H4 (cell line): ENCODE measurements around the gene MOB3B. TPM values are rescaled to one million over a fixed set of nuclear protein-coding genes. Genes with fewer than 3 reads are reported as not detected.

Source experiments
- DNase-seq: peaks from one replicate; pipeline ENCODE4 v3.0.0-alpha.2; 2015; ENCODE audit warnings: low spot score
- total RNA-seq: library from RNA; depleted of rRNA; stranded (reverse); fragments of >200 nt; shearing (Covaris generic); gene quantifications from 2 replicates; pipeline ENCODE4 v1.2.3, GENCODE V29; 2014

The MOB3B gene
- total RNA-seq, 1 experiment from 2014 or later = 0.39 TPM

DNA sequence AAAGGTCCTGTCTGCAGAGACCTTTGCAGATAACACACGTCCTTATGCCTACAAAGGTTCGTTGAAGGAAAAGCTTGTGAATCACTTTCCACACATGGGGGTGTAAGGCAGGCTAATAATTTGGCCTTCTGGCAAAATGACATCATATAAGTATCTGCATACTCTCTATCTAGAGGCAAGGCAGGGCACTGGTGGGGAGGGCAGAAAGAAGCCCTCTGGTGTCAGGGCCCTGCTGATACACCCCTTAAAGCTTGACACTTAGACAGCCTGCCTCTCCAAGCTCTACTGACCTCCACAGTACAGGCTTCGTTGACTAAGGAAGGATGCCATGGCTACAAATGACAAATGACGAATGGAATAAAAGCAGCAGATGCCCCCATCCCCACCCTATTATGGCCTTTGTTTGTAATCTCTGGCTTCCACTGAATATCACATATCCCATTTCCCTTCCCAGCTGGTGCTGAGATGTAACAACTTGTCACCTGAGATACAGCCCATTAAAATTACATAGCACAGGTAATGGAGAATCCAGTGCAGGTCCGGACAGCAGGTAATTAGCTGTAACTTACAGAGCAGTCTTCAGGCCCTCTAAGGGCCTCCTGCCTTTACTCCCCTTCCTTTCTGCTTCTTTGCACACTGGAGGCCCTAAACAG is 82.5 kb downstream of the MOB3B start:
- DNase-seq = no peak

DNA sequence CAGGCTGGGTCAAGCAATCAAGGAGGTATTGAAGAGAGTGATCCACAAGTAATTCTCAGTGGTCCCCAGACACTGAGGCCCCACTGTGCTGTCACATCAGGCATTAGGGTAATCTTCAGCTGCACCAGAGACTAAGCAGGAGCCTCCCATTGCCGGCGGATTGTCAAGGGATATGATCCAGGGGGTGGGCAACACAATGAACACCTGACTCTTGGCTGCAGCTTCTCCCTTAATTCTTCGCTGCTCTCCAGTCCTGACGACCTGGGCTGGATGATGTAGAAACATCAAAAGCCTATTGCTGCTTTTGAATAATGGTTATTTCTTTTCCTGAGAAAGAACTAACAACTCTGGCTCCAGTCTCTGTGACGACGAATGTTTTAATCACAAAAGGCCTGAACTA is 83.9 kb downstream of the MOB3B start:
- DNase-seq = no peak

DNA sequence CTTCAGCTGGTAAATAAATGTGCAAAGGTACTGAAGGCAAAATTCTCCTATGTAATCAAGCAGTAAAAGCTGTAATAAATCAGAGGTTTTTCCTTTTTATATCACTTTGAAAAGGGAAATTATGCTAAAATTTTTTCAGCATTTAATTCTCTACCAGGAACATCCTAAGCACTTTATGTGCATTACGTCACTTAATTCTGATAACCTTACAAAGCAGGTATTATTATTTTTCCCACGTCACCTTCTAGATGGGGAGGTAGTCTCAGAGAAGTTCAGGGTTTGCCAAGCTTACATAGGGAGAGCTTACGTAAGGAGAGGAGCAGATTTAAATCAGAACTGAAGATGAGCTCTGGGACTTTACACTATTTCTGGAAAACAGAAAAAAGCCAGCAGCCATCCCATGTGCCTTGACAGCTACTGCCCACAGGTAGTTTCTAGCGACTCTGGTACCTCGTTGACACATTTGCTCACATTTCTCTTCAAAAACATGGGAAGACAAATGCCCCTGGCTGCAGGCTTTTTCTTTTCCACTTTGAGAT is 84.5 kb downstream of the MOB3B start:
- DNase-seq = no peak

GRCh38 chr9:27442464-27442863 is 87.2 kb downstream of the MOB3B start:
- no peak for DNase-seq

- DNase-seq = no peak
These were observed 87.9 kb downstream of the MOB3B start for GRCh38 chr9:27441741-27442070.

GRCh38 chr9:27440888-27441740 is 88.5 kb downstream of the MOB3B start:
- DNase-seq = no peak

GRCh38 chr9:27438522-27438921 is 91.1 kb downstream of the MOB3B start:
- no peak for DNase-seq

DNA sequence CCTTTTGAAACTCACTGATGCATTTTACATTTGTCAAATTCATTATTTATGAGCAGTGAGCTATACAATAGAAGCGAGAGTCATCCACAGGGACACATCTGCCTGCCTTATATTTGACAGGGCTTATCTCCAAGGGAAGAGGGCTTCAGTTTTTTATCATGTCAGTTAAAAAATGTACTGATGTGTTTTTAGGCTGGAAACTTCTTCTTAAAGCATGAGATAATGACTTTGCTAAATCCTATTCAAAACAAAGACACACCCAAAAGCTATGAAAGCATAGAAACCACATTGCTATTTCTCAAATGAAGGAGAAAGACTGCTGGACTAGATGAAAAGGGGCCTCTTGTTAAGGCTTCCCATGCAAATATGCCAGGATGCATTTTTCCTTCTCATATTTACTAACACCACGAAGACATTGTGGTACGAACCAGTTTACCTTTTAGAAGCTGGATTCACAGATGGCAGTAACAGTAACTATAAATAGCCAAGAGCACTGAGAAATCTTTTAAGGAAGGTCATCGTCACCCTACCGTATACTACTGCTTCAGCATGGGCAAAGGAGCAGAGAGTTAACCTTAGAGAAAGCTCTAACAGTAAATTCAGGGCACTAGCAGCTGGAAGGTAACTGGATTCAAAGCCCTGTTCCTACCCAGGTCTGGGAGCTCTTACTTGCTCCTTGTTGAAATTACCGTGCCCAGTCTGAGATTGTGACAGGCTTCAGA is 91.8 kb downstream of the MOB3B start:
- no peak for DNase-seq

DNA sequence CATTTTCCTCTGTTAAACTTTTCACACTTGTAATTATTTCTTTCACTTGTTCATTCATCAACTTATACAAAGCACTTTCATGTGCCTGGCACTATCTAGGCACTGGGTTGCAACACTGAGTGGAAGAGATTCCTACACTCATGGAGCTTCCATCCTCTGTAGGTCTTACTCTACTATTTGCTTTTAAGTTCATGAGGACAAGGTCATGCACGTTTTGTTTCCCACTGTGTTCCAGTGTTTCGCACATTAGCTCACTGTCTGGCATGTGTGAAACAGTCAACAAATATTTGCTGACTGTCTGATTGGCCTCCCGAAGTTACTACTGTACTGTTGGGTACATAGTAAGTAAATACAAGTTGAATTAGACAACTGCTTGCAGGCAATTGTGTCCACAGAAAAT is 93.4 kb downstream of the MOB3B start:
- no peak for DNase-seq

DNA sequence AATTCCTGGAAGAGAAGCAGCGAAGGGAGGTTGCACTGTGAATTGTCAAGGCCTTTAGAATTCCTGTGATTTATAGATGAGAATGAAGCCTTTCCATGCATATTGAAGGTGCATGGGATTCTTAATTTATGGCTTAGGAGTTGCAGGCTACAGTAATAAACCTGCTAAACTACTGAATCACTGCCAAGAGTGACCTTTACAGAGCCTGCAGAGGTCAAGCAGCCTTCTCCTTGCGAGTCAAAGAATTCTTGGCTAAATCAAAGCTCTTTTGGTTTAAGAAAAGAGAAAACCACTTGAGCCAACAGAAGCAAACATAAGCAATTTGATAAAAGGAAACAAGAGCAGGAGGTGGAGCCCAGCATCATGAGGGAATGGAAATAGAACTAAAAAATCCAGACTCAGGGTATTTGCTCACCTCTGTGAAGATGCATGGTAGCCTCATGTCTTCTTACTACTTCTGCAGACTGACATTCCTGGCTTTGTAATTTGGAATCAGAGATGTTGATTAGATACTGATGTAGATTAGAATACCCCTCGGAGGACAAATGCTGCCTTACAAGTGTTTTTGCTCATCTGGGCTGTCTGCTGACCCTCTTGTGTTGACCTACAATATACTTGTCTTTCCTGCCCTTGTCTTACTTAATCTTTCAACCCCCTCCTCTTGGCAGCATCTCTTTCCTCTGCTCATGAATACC is 95.8 kb downstream of the MOB3B start:
- no peak for DNase-seq

DNA sequence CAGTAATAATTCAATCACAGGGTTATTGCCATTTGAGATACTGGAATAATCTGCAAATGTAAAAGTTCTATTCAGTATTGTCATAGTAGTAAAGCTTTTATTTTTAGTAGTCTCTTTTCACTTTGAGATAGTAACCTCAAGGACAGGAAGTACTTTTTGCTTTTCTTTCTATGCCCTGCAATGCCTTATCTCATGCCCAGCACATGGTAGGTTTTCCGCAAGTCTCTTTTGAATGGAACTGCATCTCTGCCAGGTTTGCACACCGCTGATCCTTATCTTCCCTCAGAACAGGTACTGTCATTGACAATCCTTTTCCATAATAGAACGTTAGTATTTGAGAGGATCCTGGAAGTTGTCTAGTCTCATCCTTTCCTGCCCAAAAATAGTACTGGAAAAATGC is 97.3 kb downstream of the MOB3B start:
- no peak for DNase-seq

- DNase-seq = no peak
These were observed 98.0 kb downstream of the MOB3B start for GRCh38 chr9:27431543-27432147.

- no peak for DNase-seq
These were observed 98.7 kb downstream of the MOB3B start for GRCh38 chr9:27430750-27431535.

DNA sequence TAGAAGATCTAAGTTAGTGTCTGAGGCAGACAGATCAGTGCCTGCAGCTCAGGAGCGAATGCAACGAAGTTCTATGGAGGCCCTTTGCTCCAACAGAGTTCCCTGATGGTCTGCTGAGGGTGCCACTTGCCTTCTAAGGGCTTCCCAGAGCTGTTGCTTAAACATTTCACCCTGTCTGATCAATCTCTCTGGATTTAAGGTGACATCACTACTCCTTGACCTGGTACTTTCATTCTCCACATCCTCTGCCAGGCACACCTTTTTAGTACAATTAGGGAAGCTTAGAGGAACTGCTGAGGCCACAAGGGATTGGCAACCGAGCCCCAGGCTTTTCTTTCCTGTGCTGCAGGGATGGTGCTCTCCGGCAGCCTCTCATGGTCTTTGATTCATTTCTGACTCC is 99.7 kb downstream of the MOB3B start:
- DNase-seq = no peak

GRCh38 chr9:27429436-27429835 is 100.2 kb downstream of the MOB3B start:
- no peak for DNase-seq

DNA sequence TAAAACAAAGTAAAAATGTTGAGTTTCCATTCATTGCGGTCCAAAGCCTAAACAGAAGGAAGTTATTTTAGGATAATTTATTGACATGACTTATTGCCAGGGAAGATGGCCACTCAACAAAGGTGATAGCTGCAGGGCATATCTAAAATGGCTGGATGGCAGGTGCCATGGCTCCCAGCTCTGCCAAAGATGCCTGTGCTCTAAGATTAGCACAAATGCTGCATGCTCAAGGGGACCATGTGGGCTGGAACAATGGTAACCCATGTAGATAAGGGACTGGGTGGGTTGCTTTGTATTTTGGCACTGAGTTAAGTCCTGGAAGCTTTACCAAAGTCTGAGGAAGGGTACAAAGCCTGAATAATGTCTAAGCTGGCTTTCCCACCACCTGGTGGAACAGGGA is 101.1 kb downstream of the MOB3B start:
- DNase-seq = no peak

GRCh38 chr9:27427272-27427643 is 102.4 kb downstream of the MOB3B start:
- DNase-seq = peak; percentile 42

GRCh38 chr9:27426511-27427271 is 102.9 kb downstream of the MOB3B start:
- no peak for DNase-seq

DNA sequence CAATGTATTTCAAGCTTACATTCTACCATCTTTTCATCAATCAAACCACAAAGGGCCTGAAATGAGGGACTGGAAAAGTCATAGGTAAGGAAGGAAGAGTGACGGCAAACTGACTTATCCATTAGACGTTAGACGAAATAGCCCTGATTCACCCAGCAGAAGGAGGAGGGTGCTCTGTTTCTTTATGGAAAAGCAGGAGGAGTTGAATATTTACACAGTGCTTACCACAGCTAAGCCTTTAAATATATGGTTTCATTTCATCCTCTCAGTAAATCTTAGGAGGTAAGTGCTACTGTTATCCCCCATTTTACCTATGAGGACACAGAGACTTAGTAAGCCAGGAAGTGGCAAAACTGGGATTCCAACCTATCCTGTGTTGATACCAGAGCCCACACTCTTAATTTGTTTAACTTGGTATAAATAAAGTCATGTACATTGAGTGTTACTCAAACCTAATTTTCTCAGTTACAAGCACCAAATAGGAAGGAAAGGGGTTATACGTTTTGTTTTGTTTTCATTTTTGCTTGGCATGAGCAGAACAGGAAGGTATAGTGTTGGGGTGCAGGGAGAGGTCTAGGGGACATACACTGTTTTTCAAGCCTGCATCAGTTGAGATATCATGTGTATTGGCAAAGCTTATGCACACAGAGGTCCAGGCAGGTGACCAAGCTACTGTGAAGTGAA is 103.6 kb downstream of the MOB3B start:
- DNase-seq = peak; percentile 45
